WI38 (cell line): ENCODE data around the gene HCST.

ENCODE experiments used
- H3K4me3 ChIP-seq: 2 replicates; pipeline ENCODE4 v1.5.1; 2011; ENCODE audit warnings: low read depth, mild to moderate bottlenecking, control low read depth, low read length
- TF ChIP-seq, protein P1 (sequence below): IDR thresholded peaks from 2 replicates; pipeline ENCODE4 v1.5.1; 2012; ENCODE audit warnings: low read depth, mild to moderate bottlenecking, control low read depth, low read length

HCST gene

DNA sequence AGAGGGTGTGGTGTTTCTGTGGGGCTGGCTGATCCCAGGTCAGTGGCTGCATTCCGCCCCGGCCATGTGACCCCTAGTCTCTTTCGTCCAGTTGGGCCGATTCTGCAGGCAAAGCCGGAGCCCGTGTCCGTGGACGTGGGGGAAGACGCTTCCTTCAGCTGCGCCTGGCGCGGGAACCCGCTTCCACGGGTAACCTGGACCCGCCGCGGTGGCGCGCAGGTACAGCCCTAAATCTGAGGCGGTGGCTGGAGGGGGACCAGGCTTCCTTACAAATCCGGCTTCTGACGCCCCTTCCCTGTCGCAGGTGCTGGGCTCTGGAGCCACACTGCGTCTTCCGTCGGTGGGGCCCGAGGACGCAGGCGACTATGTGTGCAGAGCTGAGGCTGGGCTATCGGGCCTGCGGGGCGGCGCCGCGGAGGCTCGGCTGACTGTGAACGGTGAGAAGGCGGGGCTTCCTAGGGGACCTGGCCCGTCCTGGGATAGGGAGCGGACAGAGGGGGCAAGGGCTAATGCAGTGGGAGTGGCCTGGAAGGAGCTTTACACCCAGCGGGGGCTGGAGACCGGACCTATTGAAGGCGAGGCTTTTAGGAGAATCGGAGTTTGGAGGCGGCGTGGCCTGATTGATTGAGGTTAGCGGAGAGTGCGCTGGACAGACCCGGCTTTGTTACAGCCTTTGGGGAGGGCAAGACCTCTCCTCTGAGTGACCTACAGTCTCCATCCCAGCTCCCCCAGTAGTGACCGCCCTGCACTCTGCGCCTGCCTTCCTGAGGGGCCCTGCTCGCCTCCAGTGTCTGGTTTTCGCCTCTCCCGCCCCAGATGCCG is 41.3 kb upstream of the HCST start:
- TF ChIP-seq, protein P1, sequence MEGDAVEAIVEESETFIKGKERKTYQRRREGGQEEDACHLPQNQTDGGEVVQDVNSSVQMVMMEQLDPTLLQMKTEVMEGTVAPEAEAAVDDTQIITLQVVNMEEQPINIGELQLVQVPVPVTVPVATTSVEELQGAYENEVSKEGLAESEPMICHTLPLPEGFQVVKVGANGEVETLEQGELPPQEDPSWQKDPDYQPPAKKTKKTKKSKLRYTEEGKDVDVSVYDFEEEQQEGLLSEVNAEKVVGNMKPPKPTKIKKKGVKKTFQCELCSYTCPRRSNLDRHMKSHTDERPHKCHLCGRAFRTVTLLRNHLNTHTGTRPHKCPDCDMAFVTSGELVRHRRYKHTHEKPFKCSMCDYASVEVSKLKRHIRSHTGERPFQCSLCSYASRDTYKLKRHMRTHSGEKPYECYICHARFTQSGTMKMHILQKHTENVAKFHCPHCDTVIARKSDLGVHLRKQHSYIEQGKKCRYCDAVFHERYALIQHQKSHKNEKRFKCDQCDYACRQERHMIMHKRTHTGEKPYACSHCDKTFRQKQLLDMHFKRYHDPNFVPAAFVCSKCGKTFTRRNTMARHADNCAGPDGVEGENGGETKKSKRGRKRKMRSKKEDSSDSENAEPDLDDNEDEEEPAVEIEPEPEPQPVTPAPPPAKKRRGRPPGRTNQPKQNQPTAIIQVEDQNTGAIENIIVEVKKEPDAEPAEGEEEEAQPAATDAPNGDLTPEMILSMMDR, result no peak
- no peak overlapping the region for H3K4me3 ChIP-seq

DNA sequence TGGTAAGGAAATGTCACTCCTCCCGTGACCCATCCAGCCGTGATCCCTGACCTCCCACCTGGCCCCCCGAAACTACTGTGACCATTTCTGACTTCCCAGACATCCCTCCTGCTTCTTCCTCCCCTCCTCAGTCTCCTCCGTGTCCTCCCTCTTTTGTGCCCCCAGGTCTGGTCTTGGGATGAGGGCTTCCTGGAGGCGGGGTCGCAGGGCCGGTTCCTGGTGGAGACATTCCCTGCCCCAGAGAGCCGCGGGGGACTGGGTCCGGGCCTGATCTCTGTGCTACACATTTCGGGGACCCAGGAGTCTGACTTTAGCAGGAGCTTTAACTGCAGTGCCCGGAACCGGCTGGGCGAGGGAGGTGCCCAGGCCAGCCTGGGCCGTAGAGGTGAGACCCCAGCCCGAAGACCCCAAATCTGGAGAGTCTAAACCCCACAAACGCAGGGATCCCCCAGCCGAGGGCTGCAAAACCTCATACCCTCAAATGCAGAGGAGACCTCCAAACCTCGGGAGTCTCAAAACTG is 40.6 kb upstream of the HCST start:
- H3K4me3 ChIP-seq, result no peak overlapping the region
- TF ChIP-seq, protein P1, result no peak

DNA sequence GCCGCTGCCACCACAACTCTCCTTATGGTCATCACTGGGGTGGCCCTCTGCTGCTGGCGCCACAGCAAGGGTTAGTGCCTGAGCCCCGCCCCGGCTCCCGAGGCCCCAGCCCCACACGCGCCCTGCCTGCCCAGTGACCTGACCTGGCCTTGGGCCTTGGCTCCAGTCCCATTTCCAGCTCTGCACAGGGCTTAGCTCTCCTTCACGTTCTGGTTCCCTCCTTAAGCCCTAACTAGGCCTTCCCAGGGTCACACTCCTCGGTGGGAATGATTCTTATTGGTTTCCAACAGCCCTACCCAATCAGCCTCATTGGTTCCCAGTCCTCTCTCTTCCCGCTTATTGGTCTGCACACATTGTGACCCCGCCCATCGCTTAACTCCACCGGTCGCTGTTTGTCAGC is 39.8 kb upstream of the HCST start:
- TF ChIP-seq, protein P1, result no peak

DNA sequence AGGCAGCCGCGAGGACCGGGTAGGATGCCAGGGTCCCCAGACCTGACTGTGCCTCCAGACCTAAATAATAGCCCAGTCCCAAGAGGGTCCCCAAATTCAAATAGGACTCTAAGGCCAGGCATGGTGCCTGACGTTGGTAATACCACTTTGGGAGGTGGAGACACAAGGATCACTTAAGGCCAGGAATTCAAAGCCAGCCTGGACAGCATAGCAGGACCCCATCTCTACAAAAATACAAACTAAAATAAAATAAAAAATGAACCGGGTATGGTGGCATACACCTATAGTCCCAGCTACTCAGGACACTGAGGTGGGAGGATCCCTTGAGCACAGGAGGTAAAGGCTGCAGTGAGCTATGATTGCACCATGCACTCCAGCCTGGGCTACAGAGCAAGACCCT is 39.3 kb upstream of the HCST start:
- TF ChIP-seq, protein P1, result no peak

More for the DNA sequence above, 39.8 kb upstream of the HCST start:
- no peak overlapping the region for H3K4me3 ChIP-seq

DNA sequence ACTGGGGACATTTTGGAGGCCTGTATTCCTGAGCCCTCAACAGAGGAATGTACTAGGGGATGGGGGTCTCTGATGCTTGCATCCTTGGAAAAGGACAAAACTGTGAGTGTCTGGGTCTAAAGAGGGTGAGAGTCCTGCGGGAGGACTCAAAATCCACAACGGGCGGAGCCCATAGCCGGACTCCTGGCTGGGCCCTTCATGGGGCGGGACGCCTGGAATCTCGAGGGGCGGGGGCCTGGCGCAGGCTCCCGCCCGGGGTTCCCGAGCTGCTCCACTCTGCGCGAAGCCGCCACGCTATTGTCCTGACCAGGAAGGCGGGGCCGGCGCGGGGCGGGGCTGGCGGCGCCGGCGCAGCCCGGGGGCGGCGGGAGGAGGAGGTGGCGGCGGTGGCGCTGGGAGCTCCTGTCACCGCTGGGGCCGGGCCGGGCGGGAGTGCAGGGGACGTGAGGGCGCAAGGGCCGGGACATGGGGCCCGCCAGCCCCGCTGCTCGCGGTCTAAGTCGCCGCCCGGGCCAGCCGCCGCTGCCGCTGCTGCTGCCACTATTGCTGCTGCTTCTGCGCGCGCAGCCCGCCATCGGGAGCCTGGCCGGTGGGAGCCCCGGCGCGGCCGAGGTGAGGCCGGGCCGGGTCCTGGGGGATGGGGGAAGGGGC is 34.0 kb upstream of the HCST start, which contains the start of gene APLP1:
Gene APLP1 (plus strand): TSS at position 403 of the 651 bp plus-strand sequence. CDS start 63 bp downstream, at position 466.
- TF ChIP-seq, protein P1, result no peak

More for the DNA sequence above, 39.3 kb upstream of the HCST start:
- H3K4me3 ChIP-seq, result no peak overlapping the region

DNA sequence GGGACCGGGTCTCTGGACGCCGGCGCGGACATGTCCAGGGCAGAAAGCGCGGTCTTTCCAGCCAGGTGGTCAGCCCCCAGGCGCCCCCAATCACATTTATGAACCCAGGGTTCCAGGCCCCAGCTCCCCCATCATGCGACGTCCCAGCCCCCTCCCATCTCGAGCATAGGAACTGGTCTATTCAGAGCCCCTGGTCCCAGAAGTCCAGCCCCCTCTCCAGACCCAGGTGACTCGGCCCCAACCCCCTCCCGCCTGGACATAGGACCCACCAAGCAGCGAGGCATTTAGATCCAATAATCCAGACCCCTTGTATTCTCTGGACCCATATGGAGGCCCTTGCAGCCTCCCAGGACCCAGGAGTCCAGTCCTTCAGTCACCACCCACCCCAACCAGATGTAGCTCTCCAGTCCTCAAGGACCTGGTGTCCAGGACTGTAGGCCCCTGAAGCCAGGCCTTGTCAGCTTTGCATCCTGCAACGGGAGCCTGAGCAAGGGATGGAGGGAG is 33.5 kb upstream of the HCST start:
- TF ChIP-seq, protein P1, result no peak
- H3K4me3 ChIP-seq, result peak overlapping the region; percentile 48

More for the DNA sequence above, 34.0 kb upstream of the HCST start, which contains the start of gene APLP1:
- H3K4me3 ChIP-seq, result peak within 1 kb of the TSS; percentile 48
